PC-3 (cell line): ENCODE results near the gene MRPS27. TPM values are rescaled to one million over a fixed set of nuclear protein-coding genes. Genes with fewer than 3 reads are reported as not detected.

Experiments
- ATAC-seq: fragments of 200-7000 bp; cut with Tn5 transposase; 2 replicates; pipeline ENCODE4 v1.9.1; 2020; ENCODE audit warnings: mild to moderate bottlenecking, moderate library complexity
- BruUV-seq: library from RNA; stranded (reverse); fragments of 400-500 nt; replicated peaks from 2 replicates; lab custom pipeline; 2021; lab: Mats Ljungman, UMichigan
- CTCF ChIA-PET: fragments of 300-600 bp; sonication (Branson Sonifier 250); formaldehyde crosslinking; loops from one replicate; lab custom pipeline; 2022; ENCODE audit warnings: antibody characterized with exemption; lab: Charles Lee
- POLR2A ChIA-PET: fragments of 300-600 bp; sonication (Branson Sonifier 250); formaldehyde crosslinking; loops from one replicate; lab custom pipeline; 2022; ENCODE audit warnings: antibody characterized with exemption; ENCODE audit not compliant: unreplicated experiment; lab: Charles Lee
- DNase-seq: peaks from one replicate; pipeline ENCODE4 v3.0.0-alpha.2; 2015
- H2AFZ ChIP-seq: fragments of 300-600 bp; sonication (generic); 2 replicates; pipeline ENCODE4 v1.6.0; 2016; ENCODE audit warnings: antibody characterized with exemption, low read length
- H3F3A ChIP-seq: fragments of 300-600 bp; sonication (generic); one replicate; pipeline ENCODE4 v1.6.0; 2017; ENCODE audit warnings: antibody characterized with exemption, low read length, control low read depth, mild to moderate bottlenecking; ENCODE audit not compliant: unreplicated experiment
- H3K27ac ChIP-seq: fragments of 300-600 bp; sonication (generic); 2 replicates; pipeline ENCODE4 v1.5.1; 2016; ENCODE audit warnings: mild to moderate bottlenecking, low read length
- H3K27me3 ChIP-seq: fragments of 300-600 bp; sonication (generic); 2 replicates; pipeline ENCODE4 v1.6.1; 2016; ENCODE audit warnings: low read length, mixed read lengths
- H3K36me3 ChIP-seq: fragments of 300-600 bp; sonication (generic); 2 replicates; pipeline ENCODE4 v1.6.1; 2016; ENCODE audit warnings: low read depth, mixed run types, low read length, mixed read lengths
- H3K4me1 ChIP-seq: fragments of 300-600 bp; sonication (generic); 2 replicates; pipeline ENCODE4 v1.5.1; 2016; ENCODE audit warnings: low read length; ENCODE audit not compliant: insufficient read depth
- H3K4me2 ChIP-seq: fragments of 300-600 bp; sonication (generic); 2 replicates; pipeline ENCODE4 v1.6.0; 2016; ENCODE audit warnings: low read length
- H3K4me3 ChIP-seq: fragments of 300-600 bp; sonication (generic); 2 replicates; pipeline ENCODE4 v1.5.1; 2016; ENCODE audit warnings: mild to moderate bottlenecking, low read length, mixed read lengths
- H3K79me2 ChIP-seq: fragments of 300-600 bp; sonication (generic); 2 replicates; pipeline ENCODE4 v1.6.1; 2017; ENCODE audit warnings: low read length, mixed read lengths
- H3K9ac ChIP-seq: fragments of 300-600 bp; sonication (generic); 2 replicates; pipeline ENCODE4 v1.6.0; 2016; ENCODE audit warnings: mild to moderate bottlenecking, low read length
- H3K9me2 ChIP-seq: fragments of 300-600 bp; sonication (generic); replicated peaks from 2 replicates; pipeline ENCODE4 v1.6.1; 2016; ENCODE audit warnings: mixed run types, low read length, mixed read lengths
- H3K9me3 ChIP-seq: fragments of 300-600 bp; sonication (generic); 2 replicates; pipeline ENCODE4 v1.6.1; 2016; ENCODE audit warnings: low read length, mixed read lengths
- H4K20me1 ChIP-seq: fragments of 300-600 bp; sonication (generic); 2 replicates; pipeline ENCODE4 v1.6.1; 2016; ENCODE audit warnings: low read length, mixed read lengths
- EZH2 ChIP-seq: fragments of 300-600 bp; sonication (generic); IDR thresholded peaks from one replicate; pipeline ENCODE4 v1.6.1; 2017; ENCODE audit warnings: antibody characterized with exemption, mild to moderate bottlenecking, low read length; ENCODE audit not compliant: unreplicated experiment
- EZH2phosphoT487 ChIP-seq: fragments of 300-600 bp; sonication (generic); IDR thresholded peaks from 2 replicates; pipeline ENCODE4 v1.6.1; 2018; ENCODE audit warnings: mild to moderate bottlenecking, antibody characterized with exemption, low read length, borderline replicate concordance
- intact Hi-C: fragments of 100-400 bp; cut with micrococcal nuclease; formaldehyde crosslinking; loops from 2 replicates; pipeline ENCODE4 v1.9.0; 2023
- total RNA-seq: library from RNA; depleted of rRNA; stranded (reverse); fragments of >200 nt; gene quantifications from 2 replicates; pipeline ENCODE4 v1.2.3, GENCODE V29; 2014
- TF ChIP-seq, protein P1 (sequence below): fragments of 300-600 bp; sonication (generic); conservative IDR thresholded peaks from 2 replicates; pipeline ENCODE4 v1.5.1; 2017; ENCODE audit warnings: antibody characterized with exemption, low read depth, mild to moderate bottlenecking, low read length

MRPS27 gene
- total RNA-seq, 1 experiment from 2014 or later, result 59.0 TPM

DNA sequence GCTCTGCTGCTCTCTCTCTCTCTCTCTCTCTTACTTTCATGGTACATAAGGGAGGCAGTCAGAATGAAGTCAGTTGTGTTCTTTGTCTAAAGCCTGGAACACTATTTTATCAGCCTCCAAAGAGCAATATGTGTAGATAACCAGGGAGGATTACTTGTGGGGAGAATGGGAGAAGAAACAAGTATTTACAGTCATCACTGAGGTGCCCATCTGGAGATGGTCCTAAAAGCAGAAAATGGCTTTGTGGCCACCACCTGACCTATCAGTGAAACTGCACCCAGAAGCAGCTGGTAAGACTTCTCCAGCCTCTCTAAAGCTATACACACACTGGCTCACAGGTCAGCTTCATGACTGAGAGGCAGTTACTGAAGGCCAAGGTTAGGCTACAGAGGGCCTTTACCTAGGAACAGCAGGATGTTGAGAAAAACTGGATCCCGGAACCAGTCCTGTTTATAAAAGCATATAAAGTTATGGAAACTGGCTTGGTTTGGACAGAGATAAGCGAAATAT is 75.1 kb downstream of the MRPS27 start:
- no peak for TF ChIP-seq EZH2phosphoT487
- TF ChIP-seq, protein P1, sequence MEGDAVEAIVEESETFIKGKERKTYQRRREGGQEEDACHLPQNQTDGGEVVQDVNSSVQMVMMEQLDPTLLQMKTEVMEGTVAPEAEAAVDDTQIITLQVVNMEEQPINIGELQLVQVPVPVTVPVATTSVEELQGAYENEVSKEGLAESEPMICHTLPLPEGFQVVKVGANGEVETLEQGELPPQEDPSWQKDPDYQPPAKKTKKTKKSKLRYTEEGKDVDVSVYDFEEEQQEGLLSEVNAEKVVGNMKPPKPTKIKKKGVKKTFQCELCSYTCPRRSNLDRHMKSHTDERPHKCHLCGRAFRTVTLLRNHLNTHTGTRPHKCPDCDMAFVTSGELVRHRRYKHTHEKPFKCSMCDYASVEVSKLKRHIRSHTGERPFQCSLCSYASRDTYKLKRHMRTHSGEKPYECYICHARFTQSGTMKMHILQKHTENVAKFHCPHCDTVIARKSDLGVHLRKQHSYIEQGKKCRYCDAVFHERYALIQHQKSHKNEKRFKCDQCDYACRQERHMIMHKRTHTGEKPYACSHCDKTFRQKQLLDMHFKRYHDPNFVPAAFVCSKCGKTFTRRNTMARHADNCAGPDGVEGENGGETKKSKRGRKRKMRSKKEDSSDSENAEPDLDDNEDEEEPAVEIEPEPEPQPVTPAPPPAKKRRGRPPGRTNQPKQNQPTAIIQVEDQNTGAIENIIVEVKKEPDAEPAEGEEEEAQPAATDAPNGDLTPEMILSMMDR, result peak; percentile 62
- no peak for TF ChIP-seq EZH2
- Histone ChIP-seq H3K27me3 (no peaks in the 10 kb centered on the region), H3K27ac (no peak overlapping the region), H3K4me1 (peaks cover 42% of the 10 kb centered on the region), H3K9me2 (no peaks in the 10 kb centered on the region), H3K9me3 (no peaks in the 10 kb centered on the region), H3F3A (peaks cover 13% of the 10 kb centered on the region), H4K20me1 (no peaks in the 10 kb centered on the region), H3K4me2 (no peak overlapping the region), H3K4me3 (no peak overlapping the region), H3K79me2 (peaks cover 25% of the 10 kb centered on the region), H3K36me3 (no peaks in the 10 kb centered on the region), H3K9ac (no peak overlapping the region), H2AFZ (no peak overlapping the region)
- ChIA-PET POLR2A (interaction anchor here (0.5 to 0.6 kb wide), 2 partner anchors 64 to 65 kb away, joined by 3 to 4 read pairs; no protein-coding TSS in a partner anchor), CTCF (interaction anchor here (0.6 to 1.4 kb wide), 3 partner anchors 29 to 106 kb away, joined by 3 to 5 read pairs (median 3); no protein-coding TSS in a partner anchor)
- ATAC-seq, result peak; percentile 36
- DNase-seq, result peak; percentile 49
- intact Hi-C loops, result loop anchor here (5.0 to 10.0 kb wide), 3 partner anchors 37 to 468 kb away; no protein-coding TSS in a partner anchor
- no TSS peak for BruUV-seq

DNA sequence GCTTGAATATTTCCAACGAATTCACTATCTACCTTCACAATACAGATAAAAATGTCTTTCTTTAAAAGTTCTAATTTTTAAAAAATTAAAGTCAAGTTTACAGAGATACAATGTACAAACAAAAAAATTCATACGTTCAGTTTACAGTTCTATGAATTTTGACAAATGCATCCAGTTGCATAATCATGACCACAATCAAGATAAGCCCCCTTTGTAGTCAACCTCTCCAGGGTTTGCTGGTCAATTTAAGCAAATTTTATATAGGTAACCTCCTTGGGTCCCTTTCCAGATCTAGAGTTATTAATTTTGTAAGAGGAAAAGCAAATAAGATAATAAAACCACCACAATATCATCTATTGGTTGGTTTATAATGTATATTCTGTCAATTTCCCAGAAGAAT is 76.3 kb downstream of the MRPS27 start:
- ChIA-PET CTCF (no interaction called here), POLR2A (no interaction called here)
- intact Hi-C loops, result loop anchor here (10.0 kb wide), 1 partner anchor 109 kb away; no protein-coding TSS in a partner anchor
- Histone ChIP-seq H3K9me2 (no peaks in the 10 kb centered on the region), H3K9ac (no peak overlapping the region), H4K20me1 (no peaks in the 10 kb centered on the region), H3K36me3 (no peaks in the 10 kb centered on the region), H3K27me3 (no peaks in the 10 kb centered on the region), H3K4me2 (no peak overlapping the region), H3K79me2 (peaks cover 25% of the 10 kb centered on the region), H3K4me1 (peaks cover 37% of the 10 kb centered on the region), H3K4me3 (no peak overlapping the region), H2AFZ (no peak overlapping the region), H3K27ac (no peak overlapping the region), H3K9me3 (no peaks in the 10 kb centered on the region), H3F3A (peaks cover 13% of the 10 kb centered on the region)
- BruUV-seq, result no TSS peak
- ATAC-seq (no peak), DNase-seq (no peak)
- TF ChIP-seq, protein P1, result no peak
- TF ChIP-seq EZH2 (no peak), EZH2phosphoT487 (no peak)

DNA sequence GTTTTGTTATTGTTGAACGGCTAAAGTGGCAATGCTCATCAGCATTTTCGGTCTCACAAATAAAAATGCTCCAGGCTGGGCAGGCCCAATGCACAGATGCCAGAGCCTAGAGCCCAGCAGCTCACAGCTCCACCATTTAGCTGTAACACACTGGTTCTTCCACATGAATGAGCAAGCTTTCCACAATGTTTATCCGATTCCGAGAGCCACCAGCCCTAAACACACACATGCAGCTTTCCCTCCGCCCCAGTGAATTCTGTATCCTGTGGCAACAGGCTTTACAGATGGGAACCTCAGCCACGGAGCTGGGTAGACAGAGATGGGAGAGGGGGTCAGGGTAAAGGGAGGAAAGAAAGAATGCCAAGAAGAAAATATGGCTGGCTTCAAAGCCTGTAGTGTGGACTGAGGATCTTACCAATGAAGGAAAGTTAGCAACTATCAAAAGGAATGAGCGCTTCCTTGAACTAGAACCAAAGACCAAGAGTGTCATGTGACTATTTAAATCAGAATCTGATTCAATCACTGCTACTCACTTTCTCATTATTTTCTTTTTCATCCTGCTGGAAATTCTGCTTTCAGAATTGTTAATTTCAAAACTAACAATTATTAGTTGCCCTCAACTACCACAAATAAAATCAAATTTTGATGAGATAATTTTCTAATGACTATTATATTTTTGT is 77.1 kb downstream of the MRPS27 start:
- no peak for TF ChIP-seq EZH2phosphoT487
- no peak for TF ChIP-seq EZH2
- TF ChIP-seq, protein P1, result no peak
- Histone ChIP-seq H2AFZ (no peak overlapping the region), H3K9me2 (no peaks in the 10 kb centered on the region), H3K36me3 (no peaks in the 10 kb centered on the region), H3F3A (peaks cover 9% of the 10 kb centered on the region), H3K4me1 (peaks cover 29% of the 10 kb centered on the region), H4K20me1 (no peaks in the 10 kb centered on the region), H3K4me2 (no peak overlapping the region), H3K9me3 (no peaks in the 10 kb centered on the region), H3K79me2 (peaks cover 25% of the 10 kb centered on the region), H3K27ac (no peak overlapping the region), H3K27me3 (no peaks in the 10 kb centered on the region), H3K9ac (no peak overlapping the region), H3K4me3 (no peak overlapping the region)
- ChIA-PET POLR2A (no interaction called here), CTCF (no interaction called here)
- ATAC-seq (no peak), DNase-seq (no peak)
- intact Hi-C loops, result loop anchor here (10.0 kb wide), 1 partner anchor 108 kb away; no protein-coding TSS in a partner anchor
- no TSS peak for BruUV-seq
